Measurements from ENCODE around the gene MTA3.
"Not testable (repeated sequence)": the region's sequence is repeated elsewhere in the genome, so short reads cannot be mapped to it uniquely, and the experiment has no call there.

Gene MTA3

DNA sequence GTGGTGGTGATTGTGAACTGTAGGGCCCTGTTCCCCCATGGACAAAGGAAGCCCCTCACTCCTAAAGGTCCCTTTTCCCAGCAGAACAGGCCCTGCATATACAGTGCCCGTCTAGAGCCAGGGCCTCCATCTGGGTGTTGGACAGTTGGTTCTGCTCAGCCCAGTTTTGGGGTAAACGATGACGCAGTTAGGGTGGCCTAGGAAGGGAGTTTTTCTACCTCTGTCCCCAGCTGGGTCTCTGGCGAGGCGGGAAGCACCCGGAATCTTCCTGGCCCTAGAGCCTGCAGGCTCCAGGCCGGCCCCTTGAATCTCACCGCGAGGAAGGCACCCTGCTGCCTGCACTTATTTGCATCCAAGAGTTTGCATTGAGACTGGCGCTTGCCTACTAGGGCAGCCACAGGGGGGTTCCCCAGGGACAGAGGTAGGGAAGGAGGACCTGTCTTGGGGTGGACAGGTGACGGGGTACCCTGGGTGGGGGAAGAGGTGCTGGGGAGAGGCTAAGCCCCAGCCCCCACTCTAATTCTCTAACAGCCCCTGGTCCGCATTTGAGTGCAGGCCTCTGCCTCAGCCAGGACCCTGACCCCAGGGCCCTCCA lies 529 bp upstream of the MTA3 start:
- DNase-seq (ENCODE audit: low read depth): no peak

GRCh38 chr2:42569116-42569711 lies 782 bp downstream of the MTA3 start:
- DNase-seq (ENCODE audit: low read depth): no peak

DNA sequence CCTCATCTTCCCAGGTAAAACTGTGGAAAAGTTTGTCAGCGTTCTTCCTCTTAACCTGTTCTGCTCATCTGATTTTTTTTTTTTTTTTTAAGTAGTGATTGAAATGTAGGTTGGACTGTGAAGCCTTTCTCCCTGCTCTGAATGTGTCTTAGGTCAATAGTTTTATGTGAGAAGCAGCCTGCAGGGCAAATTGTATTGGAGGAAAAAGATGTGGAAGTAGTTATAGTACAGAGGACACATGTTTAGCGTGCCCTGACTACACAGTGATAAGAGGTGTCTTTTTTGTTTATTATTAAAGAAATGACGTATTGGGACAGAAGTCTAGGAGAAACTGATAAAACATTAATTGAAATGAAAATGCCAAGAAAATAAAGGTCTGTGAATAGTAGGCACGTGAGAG lies 1.5 kb downstream of the MTA3 start:
- DNase-seq (ENCODE audit: low read depth): no peak

DNA sequence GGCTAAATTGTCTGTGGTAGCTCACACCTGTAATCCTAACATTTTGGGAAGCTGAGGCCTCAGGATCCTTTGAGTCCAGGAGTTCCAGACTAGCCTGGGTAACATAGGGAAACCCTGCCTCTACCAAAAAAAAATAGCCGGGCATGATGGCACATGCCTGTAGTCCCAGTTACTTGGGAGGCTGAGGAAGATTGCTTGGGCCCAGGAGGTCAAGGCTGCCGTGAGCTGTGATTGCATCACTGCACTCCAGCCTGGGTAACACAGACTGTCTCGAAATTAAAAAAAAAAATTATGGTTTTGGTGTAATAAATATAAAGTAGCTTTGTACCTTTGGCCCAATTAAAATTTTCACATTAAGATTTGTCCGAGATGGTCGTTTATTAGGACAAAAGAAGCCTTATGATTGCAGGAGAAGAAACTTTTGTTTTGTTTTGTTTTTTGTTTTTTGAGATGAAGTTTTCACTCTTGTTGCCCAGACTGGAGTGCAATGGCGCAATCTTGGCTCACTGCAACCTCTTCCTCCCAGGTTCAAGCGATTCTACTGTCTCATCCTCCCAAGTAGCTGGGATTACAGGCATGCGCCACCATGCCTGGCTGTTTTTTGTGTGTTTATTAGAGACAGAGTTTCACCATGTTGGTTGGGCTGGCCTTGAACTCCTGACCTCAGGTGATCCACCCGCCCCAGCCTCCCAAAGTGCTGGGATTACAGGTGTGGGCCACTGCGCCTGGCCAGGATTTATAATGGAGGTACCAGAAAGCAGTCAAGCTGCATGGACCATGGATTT lies 4.1 kb downstream of the MTA3 start:
- DNase-seq (ENCODE audit: low read depth): no peak

- no peak for DNase-seq (ENCODE audit: low read depth)
Measured at GRCh38 chr2:42573256-42573655, 4.8 kb downstream of the MTA3 start.

DNA sequence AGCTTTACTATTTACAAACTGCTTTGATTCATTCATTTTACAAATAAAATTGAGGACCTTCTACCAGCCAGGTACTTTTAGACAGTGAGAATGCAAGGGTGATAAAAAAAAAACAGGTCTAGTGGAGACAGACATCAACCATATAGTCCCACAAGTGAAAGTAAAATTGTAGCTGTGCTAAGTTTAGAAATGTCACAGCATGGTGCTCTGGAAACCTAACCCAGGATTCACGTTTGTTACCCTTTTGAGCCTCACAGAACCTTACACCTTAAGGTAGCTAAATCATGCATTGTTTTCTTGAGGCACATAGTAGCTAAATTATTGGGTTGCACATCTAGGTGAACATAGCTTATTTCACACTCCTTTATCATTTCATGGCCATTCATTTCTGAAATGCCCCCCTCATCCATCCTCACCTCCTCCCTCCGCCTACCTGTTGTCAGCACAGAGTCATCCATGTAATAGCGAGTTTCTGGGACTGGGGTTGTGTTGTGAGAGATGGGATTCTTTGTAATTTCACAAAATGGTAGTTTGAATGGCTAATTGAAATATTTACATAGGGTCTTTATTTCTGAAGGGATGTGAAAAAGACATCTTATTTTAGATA lies 7.1 kb downstream of the MTA3 start:
- no peak for DNase-seq (ENCODE audit: low read depth)

- DNase-seq (ENCODE audit: low read depth): no peak
Measured at GRCh38 chr2:42578621-42579020, 10.2 kb downstream of the MTA3 start.

DNA sequence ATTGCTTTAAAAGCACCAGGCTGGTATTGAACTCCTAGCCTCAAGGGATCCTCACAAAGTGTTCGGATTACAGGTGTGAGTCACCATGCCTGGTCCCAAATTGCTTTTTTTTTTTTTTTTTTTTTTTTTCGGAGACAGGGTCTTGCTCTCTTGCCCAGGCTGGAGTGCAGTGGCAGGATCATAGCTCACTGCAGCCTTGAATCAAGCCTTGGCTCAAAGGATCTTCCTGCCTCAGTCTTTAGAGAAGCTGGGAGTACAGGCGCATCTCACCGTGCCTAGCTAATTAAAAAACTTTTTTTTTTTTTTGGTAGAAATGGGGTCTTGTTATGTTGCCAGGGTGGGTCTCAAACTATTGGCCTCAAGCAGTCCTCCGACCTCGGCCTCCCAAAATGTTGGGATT lies 12.8 kb downstream of the MTA3 start:
- no peak for DNase-seq (ENCODE audit: low read depth)

- not testable (repeated sequence) for DNase-seq (ENCODE audit: low read depth)
Measured at GRCh38 chr2:42584628-42585027, 16.2 kb downstream of the MTA3 start.

- no peak for DNase-seq (ENCODE audit: low read depth)
Measured at GRCh38 chr2:42585779-42586178, 17.3 kb downstream of the MTA3 start.

GRCh38 chr2:42587526-42588117 lies 19.2 kb downstream of the MTA3 start:
- no peak for DNase-seq (ENCODE audit: low read depth)

GRCh38 chr2:42588121-42588520 lies 19.7 kb downstream of the MTA3 start:
- no peak for DNase-seq (ENCODE audit: low read depth)

DNA sequence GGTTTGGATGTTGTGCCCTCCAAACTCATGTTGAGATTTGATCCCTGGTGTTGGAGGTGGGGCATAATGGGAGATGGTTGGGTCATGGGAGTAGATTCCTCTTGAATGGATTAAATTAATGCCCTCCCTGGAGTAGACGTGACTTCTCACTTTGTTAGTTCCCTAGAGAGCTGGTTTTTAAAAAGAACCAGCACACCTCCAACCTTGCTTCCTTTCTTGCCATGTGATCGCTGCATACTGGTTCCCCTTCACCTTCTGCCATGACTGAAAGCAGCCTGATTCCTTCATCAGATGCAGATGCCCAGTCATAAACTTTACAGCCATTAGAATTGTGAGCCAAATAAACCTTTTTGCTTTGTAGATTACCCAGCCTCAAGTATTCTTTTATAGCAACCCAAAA lies 21.7 kb downstream of the MTA3 start:
- DNase-seq (ENCODE audit: low read depth): no peak

GRCh38 chr2:42593282-42593681 lies 24.9 kb downstream of the MTA3 start:
- DNase-seq (ENCODE audit: low read depth): no peak

GRCh38 chr2:42598656-42599055 lies 30.2 kb downstream of the MTA3 start:
- no peak for DNase-seq (ENCODE audit: low read depth)

DNA sequence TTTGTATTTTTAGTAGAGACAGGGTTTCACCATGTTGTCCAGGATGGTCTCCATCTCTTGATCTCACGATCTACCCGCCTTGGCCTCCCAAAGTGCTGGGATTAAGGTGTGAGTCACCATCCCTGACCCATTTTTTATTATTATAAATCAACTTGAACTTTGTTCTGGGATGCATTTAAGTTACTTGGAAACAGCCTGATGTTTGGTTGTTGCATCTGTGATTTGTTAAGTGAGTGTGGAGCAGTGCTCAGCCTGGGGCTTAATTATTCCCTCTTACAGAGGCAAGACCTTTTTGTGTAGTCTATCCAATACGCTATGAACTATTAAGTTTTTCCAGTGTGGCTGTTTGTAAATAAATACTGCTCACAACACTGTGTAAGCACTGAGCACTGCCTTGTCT lies 32.6 kb downstream of the MTA3 start:
- no peak for DNase-seq (ENCODE audit: low read depth)

- no peak for DNase-seq (ENCODE audit: low read depth)
Measured at GRCh38 chr2:42602218-42602875, 33.9 kb downstream of the MTA3 start.

DNA sequence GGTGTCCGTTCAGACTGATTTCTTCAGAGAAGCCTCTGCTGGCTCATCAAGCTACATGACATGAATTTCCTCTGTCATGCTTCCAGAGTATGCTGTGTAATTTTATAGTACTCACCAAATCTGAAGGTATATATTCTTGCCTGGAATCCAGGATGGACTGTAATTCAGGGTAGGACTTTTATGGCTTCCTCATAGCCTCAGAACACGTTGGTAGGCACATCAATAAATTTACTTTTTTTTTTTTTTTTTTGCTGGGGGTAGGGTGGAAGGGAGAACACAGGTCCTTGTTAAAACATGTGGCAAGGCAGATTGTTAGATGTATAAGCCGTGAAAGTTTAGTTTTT lies 34.4 kb downstream of the MTA3 start:
- DNase-seq (ENCODE audit: low read depth): no peak

DNA sequence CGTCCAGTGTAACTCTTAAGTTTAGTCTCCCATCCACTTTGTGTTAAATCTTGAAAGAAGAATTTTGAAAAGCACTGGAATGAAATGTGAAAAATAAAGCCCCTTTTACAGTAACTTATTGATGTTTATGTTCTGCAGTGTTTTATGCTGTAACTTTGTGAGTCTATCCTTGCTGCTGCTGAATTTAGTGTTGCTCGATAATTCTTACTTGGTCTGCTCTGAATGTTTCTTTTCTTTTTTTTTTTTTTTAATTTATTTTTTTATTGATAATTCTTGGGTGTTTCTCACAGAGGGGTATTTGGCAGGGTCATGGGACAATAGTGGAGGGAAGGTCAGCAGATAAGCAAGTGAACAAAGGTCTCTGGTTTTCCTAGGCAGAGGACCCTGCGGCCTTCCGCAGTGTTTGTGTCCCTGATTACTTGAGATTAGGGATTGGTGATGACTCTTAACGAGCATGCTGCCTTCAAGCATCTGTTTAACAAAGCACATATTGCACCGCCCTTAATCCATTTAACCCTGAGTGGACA lies 36.0 kb downstream of the MTA3 start:
- DNase-seq (ENCODE audit: low read depth): not testable (repeated sequence)

DNA sequence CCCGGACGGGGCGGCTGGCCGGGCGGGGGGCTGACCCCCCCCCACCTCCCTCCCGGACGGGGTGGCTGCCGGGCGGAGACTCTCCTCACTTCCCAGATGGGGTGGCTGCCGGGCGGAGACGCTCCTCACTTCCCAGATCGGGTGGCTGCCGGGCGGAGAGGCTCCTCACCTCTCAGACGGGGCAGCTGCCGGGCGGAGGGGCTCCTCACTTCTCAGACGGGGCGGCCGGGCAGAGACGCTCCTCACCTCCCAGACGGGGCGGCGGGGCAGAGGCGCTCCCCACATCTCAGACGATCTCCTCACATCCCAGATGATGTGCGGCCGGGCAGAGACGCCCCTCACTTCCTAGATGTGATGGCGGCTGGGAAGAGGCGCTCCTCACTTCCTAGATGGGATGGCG lies 37.7 kb downstream of the MTA3 start:
- DNase-seq (ENCODE audit: low read depth): not testable (repeated sequence)

DNA sequence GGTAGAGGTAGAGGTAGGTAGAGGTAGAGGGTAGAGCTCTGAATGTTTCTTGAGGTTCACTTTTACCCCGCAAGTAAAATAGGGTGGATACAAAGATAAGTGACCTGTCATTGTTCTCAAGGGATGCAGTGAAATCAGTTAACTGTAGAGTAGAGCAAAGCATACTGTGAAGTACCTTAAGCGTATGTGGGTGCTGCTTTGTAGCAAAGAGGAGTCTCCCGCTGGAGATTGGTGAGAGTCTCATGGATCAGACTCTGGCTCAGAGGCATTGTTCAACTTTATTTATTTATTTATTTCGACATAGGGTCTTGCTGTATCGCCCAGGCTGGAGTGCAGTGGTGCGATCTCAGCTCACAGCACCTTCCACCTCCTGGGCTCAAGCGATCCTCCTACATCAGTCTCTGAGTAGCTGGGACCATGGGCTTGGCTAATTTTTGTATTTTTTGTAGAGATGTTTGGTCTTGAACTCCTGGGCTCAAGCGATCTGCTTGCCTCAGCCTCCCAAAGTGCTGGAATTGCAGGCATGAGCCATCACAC lies 38.7 kb downstream of the MTA3 start:
- no peak for DNase-seq (ENCODE audit: low read depth)

Measured in stimulated activated CD8-positive, alpha-beta memory T cell treated with anti-CD3 and anti-CD28 coated beads, Interleukin-7, amount 100 ng/mL, for 24 hours (primary cell).